HL-60 (cell line): ENCODE data around the gene PRSS53.
"Not testable (repeated sequence)": the region's sequence is repeated elsewhere in the genome, so short reads cannot be mapped to it uniquely, and the experiment has no call there.

ENCODE experiments used
- DNase-seq, 2 experiments: peaks; one replicate each; pipeline ENCODE4 v3.0.0-alpha.2; 2010 to 2020; ENCODE audit warnings: low read depth in 1 of 2, low spot score in 1 of 2
- H3K27ac ChIP-seq: fragments of 250-450 bp; sonication (Bioruptor Pico); replicated peaks from 2 replicates; pipeline ENCODE4 v1.5.1; 2020; ENCODE audit warnings: mild to moderate bottlenecking, moderate library complexity
- H3K27me3 ChIP-seq: fragments of 250-450 bp; sonication (Bioruptor Pico); 2 replicates; pipeline ENCODE4 v1.5.1; 2021; ENCODE audit warnings: mild to moderate bottlenecking, moderate library complexity; ENCODE audit not compliant: insufficient read depth, poor library complexity, severe bottlenecking
- H3K4me3 ChIP-seq: replicated peaks from 2 replicates; pipeline ENCODE4 v1.5.1; 2011; ENCODE audit warnings: mild to moderate bottlenecking, control low read depth, low read length; ENCODE audit not compliant: insufficient read depth
- GABPA ChIP-seq: IDR thresholded peaks from 2 replicates; pipeline ENCODE4 v1.6.1; 2012; ENCODE audit warnings: low read depth
- POLR2AphosphoS5 ChIP-seq: IDR thresholded peaks from 2 replicates; pipeline ENCODE4 v1.6.1; 2012; ENCODE audit warnings: low read depth
- SPI1 ChIP-seq: IDR thresholded peaks from 2 replicates; pipeline ENCODE4 v1.6.1; 2012; ENCODE audit warnings: low read depth, mild to moderate bottlenecking, borderline replicate concordance
- long read RNA-seq: library from polyadenylated mRNA; unstranded; transcript quantifications from one replicate; pipeline ENCODE4 v2.0.0, GENCODE V29; 2020
- TF ChIP-seq, protein P1 (sequence below): IDR thresholded peaks from 2 replicates; pipeline ENCODE4 v1.6.1; 2012; ENCODE audit warnings: low read depth; ENCODE audit not compliant: insufficient replicate concordance
- TF ChIP-seq, protein P2 (sequence below): IDR thresholded peaks from one replicate; pipeline ENCODE4 v1.5.1; 2011; ENCODE audit warnings: low read length, control low read depth, inconsistent platforms; ENCODE audit not compliant: insufficient read depth

Gene PRSS53
- long read RNA-seq, partial matches to known transcripts: 0 of 1 reads
- long read RNA-seq, other reads (novel, unspliced or antisense): 1 of 1 reads

DNA sequence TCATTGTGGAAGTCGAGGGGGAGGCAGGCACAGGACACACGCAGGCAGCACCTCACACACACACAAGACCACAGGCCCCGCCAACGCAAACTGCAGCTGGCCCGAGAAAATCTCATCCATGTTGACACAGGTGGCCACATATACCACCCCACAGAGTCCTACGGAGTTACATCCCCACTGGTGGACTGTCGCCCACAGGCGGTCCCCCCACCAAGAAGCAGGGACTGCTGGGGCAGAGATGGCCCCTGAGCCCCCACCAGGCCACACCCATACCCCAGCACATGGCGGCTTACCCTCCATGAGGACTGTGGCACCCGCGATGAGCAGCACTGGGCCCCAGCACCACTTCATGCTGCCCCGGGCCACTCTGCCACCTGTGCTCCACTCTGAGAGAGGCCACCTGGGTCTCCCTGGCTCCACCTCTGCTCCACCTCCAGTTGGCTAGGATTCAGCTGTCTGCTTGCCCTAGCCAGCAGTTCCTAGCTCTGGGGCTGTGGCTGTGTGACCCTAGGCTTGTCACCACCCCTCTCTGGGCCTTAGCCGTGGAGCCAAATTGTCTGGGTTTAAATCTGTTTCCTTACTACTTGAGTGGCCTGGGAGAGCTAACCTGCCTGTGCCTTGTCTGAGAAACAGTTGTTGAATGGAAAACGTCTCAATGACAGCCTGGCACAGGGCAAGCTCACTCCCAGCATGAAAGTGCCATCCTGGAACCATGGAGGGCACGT lies at the start of gene PRSS53:
Gene PRSS53, minus strand, starts transcription at position 485 of the 725 bp plus-strand sequence. Its CDS starts 134 bp downstream, at position 351.
- no peak within 1 kb of the TSS for H3K4me3 ChIP-seq
- no peaks in the 10 kb centered on the region for H3K27me3 ChIP-seq
- no peak within 1 kb of the TSS for H3K27ac ChIP-seq
- TF ChIP-seq, protein P1, sequence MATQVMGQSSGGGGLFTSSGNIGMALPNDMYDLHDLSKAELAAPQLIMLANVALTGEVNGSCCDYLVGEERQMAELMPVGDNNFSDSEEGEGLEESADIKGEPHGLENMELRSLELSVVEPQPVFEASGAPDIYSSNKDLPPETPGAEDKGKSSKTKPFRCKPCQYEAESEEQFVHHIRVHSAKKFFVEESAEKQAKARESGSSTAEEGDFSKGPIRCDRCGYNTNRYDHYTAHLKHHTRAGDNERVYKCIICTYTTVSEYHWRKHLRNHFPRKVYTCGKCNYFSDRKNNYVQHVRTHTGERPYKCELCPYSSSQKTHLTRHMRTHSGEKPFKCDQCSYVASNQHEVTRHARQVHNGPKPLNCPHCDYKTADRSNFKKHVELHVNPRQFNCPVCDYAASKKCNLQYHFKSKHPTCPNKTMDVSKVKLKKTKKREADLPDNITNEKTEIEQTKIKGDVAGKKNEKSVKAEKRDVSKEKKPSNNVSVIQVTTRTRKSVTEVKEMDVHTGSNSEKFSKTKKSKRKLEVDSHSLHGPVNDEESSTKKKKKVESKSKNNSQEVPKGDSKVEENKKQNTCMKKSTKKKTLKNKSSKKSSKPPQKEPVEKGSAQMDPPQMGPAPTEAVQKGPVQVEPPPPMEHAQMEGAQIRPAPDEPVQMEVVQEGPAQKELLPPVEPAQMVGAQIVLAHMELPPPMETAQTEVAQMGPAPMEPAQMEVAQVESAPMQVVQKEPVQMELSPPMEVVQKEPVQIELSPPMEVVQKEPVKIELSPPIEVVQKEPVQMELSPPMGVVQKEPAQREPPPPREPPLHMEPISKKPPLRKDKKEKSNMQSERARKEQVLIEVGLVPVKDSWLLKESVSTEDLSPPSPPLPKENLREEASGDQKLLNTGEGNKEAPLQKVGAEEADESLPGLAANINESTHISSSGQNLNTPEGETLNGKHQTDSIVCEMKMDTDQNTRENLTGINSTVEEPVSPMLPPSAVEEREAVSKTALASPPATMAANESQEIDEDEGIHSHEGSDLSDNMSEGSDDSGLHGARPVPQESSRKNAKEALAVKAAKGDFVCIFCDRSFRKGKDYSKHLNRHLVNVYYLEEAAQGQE: no peak
- TF ChIP-seq SPI1 (no peak), POLR2AphosphoS5 (no peak), GABPA (no peak)
- TF ChIP-seq, protein P2, sequence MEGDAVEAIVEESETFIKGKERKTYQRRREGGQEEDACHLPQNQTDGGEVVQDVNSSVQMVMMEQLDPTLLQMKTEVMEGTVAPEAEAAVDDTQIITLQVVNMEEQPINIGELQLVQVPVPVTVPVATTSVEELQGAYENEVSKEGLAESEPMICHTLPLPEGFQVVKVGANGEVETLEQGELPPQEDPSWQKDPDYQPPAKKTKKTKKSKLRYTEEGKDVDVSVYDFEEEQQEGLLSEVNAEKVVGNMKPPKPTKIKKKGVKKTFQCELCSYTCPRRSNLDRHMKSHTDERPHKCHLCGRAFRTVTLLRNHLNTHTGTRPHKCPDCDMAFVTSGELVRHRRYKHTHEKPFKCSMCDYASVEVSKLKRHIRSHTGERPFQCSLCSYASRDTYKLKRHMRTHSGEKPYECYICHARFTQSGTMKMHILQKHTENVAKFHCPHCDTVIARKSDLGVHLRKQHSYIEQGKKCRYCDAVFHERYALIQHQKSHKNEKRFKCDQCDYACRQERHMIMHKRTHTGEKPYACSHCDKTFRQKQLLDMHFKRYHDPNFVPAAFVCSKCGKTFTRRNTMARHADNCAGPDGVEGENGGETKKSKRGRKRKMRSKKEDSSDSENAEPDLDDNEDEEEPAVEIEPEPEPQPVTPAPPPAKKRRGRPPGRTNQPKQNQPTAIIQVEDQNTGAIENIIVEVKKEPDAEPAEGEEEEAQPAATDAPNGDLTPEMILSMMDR: no peak
- DNase-seq: no peak

- not testable (repeated sequence) for H3K27me3 ChIP-seq, DNase-seq, H3K27ac ChIP-seq, H3K4me3 ChIP-seq
These were observed 48.2 kb upstream of the PRSS53 start for GRCh38 chr16:31136822-31137499.

- no peak overlapping the region for H3K4me3 ChIP-seq
- H3K27ac ChIP-seq: no peak overlapping the region
- DNase-seq: no peak
- TF ChIP-seq POLR2AphosphoS5 (no peak), SPI1 (no peak), GABPA (no peak)
- TF ChIP-seq, protein P2: no peak
- TF ChIP-seq, protein P1: no peak
- H3K27me3 ChIP-seq: no peaks in the 10 kb centered on the region
These were observed 47.5 kb upstream of the PRSS53 start for GRCh38 chr16:31136287-31136662.

DNA sequence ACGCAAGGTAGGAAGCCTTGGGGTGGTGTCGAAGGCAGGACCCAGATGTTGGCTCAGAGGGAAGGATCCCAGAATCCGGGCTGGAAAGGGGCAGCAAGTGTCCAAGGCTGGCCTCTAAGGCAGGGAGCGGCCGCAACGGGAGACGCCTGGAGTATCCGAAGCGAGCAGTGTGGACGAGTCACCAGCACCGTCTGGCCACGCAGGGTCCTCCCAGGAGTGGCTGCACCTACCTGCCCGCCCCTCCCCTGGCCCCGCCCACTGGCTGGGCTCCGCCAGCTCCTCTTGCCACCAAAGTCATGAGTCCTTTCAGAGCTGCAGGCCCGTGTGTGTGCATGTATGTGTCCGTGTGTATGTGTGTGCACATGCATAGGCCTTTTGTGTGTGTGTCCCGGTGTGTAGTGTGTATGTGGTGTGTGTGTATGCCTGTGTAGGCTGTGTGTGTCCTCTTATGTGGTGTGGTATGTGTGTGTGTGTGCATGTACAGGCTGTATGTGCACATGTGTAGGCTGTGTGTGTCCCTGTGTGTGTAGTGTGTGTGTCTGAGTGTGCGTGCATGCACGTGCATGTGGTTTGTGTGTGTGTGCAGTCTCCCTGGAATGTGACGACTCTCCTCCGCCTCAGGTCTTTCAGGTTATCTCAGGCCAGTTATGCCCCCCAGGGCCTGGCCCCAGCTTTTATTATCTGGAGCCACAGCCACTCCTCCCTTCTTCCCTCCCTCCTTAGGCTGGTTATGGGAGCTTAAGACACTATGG lies 47.0 kb upstream of the PRSS53 start, which contains the start of gene PRSS8:
Gene PRSS8, minus strand, starts transcription at position 193 of the 752 bp plus-strand sequence. CDS start 229 bp downstream, outside the sequence.
- DNase-seq: no peak
- no peak for TF ChIP-seq GABPA
- TF ChIP-seq, protein P1: no peak
- H3K4me3 ChIP-seq: no peak within 1 kb of the TSS
- no peaks in the 10 kb centered on the region for H3K27me3 ChIP-seq
- peak within 1 kb of the TSS; percentile 34 for H3K27ac ChIP-seq
